GM21447 (cell line): ENCODE measurements around the gene GTF3C5.

Experiments used
- ATAC-seq: cut with Tn5 transposase; IDR thresholded peaks from one replicate; pipeline ENCODE4 v1.9.1; 2021; ENCODE audit not compliant: unreplicated experiment

GTF3C5 gene

DNA sequence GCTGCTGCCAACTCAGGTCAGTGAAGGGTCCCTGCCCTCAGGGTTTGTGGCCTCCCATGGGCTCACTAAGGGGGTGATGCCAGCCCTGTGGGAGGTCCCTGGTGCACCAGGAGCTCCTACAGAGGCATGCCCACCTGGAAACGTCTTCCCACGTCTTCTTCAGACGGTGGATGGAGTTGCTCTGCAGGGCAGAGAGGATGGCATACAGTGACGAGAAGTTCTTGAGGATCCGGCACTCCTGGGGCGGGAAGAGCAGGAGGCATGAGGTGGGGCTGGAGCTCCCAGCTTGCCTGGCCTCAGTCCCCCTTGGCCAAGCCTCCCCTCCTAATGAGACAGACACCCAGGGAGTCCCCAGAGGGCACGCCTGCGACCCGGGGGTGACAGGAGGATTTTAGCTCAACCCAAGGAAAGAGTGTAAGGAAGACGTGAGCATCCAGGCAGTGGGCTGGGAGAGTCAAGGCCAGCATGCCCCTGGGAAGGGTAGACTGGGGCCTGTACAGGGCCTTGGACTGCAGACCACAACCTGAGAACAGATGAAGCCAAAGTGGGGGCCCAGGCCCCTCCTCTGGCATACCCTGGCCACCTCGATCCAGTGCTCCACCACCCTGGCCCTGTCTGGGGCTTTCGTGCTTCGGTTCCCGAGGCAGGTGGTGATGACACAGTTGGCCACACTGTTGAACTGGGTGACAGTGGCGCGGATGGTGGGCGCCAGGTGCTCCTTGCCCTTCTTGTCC is 75.9 kb downstream of the GTF3C5 start:
- ATAC-seq: no peak

DNA sequence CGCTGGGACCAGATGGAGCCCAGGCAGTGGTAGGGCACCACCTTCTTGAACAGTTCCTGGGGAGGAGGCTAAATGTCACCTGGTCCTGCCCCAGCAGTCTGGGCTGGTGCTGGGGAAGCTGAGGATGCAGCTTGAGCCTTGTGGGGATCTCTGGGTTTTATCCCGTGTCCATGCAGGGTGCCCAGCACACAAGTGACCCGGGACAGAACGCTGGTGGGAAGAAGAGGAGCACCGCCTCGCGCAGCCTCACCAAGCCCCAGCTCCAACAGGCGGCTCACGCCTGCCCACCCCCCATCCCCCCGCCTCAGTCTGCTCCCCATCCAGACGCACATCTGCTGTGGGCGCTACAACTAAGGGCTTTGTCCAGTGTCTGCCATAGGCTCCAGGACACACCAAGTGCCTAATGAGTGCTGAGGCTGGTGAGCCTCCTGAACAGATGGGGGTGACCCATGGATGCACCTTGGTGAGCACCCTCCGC is 76.5 kb downstream of the GTF3C5 start:
- no peak for ATAC-seq
